Measurements from ENCODE around the gene PITRM1.

DNA sequence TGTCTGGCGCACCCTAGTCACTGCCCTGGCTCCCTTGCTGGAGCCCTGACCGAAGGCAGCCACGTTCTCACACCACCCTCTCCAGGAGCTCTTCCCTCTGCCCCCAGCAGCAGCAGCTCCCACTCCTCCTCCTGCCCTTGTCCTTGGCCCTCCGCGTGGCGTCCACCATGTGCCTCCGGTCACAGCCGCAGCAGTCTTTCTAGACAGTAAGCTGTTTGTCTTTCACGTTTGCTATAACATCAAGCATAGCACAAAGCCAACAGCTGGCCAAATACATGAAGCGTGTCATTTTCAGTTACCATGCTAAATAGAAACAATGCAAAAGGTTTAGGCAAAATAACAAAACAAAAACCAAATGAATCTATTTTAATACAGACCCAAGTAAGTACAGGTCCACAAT is 3.3 kb downstream of the PITRM1 start:
- TF ChIP-seq, protein P1, sequence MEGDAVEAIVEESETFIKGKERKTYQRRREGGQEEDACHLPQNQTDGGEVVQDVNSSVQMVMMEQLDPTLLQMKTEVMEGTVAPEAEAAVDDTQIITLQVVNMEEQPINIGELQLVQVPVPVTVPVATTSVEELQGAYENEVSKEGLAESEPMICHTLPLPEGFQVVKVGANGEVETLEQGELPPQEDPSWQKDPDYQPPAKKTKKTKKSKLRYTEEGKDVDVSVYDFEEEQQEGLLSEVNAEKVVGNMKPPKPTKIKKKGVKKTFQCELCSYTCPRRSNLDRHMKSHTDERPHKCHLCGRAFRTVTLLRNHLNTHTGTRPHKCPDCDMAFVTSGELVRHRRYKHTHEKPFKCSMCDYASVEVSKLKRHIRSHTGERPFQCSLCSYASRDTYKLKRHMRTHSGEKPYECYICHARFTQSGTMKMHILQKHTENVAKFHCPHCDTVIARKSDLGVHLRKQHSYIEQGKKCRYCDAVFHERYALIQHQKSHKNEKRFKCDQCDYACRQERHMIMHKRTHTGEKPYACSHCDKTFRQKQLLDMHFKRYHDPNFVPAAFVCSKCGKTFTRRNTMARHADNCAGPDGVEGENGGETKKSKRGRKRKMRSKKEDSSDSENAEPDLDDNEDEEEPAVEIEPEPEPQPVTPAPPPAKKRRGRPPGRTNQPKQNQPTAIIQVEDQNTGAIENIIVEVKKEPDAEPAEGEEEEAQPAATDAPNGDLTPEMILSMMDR (conservative IDR thresholded peaks at IDR 0.05; ENCODE audit: low read length) = no peak
- no peak for TF ChIP-seq EZH2phosphoT487 (IDR thresholded peaks at IDR 0.05; ENCODE audit: borderline replicate concordance, low read depth, low read length)
